ENCODE results near the gene SMARCD2.
"Not testable (repeated sequence)": the region's sequence is repeated elsewhere in the genome, so short reads cannot be mapped to it uniquely, and the experiment has no call there.

The SMARCD2 gene

GRCh38 chr17:63842540-63843386, at the start of gene SMARCD2:
SMARCD2 (minus strand) TSS chr17:63842685; CDS start chr17:63842674, 11 bp downstream.
- DNase-seq, result peak; percentile 84

GRCh38 chr17:63889026-63889848, 46.8 kb upstream of the SMARCD2 start:
- not testable (repeated sequence) for DNase-seq

GRCh38 chr17:63885119-63885518, 42.6 kb upstream of the SMARCD2 start:
- not testable (repeated sequence) for DNase-seq

- not testable (repeated sequence) for DNase-seq
Observed at GRCh38 chr17:63882626-63883126, 40.2 kb upstream of the SMARCD2 start.

- DNase-seq, result no peak
Observed at GRCh38 chr17:63881935-63882601, 39.6 kb upstream of the SMARCD2 start, which contains the start of gene GH2. GH2 (minus strand) TSS chr17:63881944; CDS start chr17:63881801, 143 bp downstream.

- DNase-seq, result not testable (repeated sequence)
Observed at GRCh38 chr17:63881337-63881736, 38.9 kb upstream of the SMARCD2 start.

- no peak for DNase-seq
Observed at GRCh38 chr17:63880706-63881105, 38.2 kb upstream of the SMARCD2 start.

GRCh38 chr17:63878413-63878812, 35.9 kb upstream of the SMARCD2 start:
- not testable (repeated sequence) for DNase-seq

GRCh38 chr17:63874693-63875092, 32.2 kb upstream of the SMARCD2 start:
- not testable (repeated sequence) for DNase-seq

- DNase-seq, result not testable (repeated sequence)
Observed at GRCh38 chr17:63874061-63874626, 31.7 kb upstream of the SMARCD2 start.

- DNase-seq, result not testable (repeated sequence)
Observed at GRCh38 chr17:63873577-63873976, 31.1 kb upstream of the SMARCD2 start, which contains the start of gene CSH2. CSH2 (minus strand) TSS chr17:63873677; CDS start chr17:63873614, 63 bp downstream.

GRCh38 chr17:63871646-63872365, 29.3 kb upstream of the SMARCD2 start:
- DNase-seq, result not testable (repeated sequence)

- DNase-seq, result not testable (repeated sequence)
Observed at GRCh38 chr17:63870292-63870665, 27.8 kb upstream of the SMARCD2 start.

- not testable (repeated sequence) for DNase-seq
Observed at GRCh38 chr17:63869491-63870291, 27.2 kb upstream of the SMARCD2 start.

- DNase-seq, result not testable (repeated sequence)
Observed at GRCh38 chr17:63866625-63867024, 24.1 kb upstream of the SMARCD2 start.

GRCh38 chr17:63859257-63859656, 16.8 kb upstream of the SMARCD2 start:
- no peak for DNase-seq

- DNase-seq, result not testable (repeated sequence)
Observed at GRCh38 chr17:63856425-63856824, 13.9 kb upstream of the SMARCD2 start.

- no peak for DNase-seq
Observed at GRCh38 chr17:63855185-63855584, 12.7 kb upstream of the SMARCD2 start.

- no peak for DNase-seq
Observed at GRCh38 chr17:63854709-63855108, 12.2 kb upstream of the SMARCD2 start.

GRCh38 chr17:63853260-63853659, 10.8 kb upstream of the SMARCD2 start:
- DNase-seq, result no peak

GRCh38 chr17:63850401-63850800, 7.9 kb upstream of the SMARCD2 start:
- DNase-seq, result no peak
